GM12878 (cell line): ENCODE results near the gene CTXND1. TPM values are rescaled to one million over a fixed set of nuclear protein-coding genes. Genes with fewer than 3 reads are reported as not detected.

Experiments used
- ATAC-seq: fragments of 200-7000 bp; cut with Tn5 transposase; 3 replicates; pipeline ENCODE4 v1.9.1; 2020; ENCODE audit warnings: mild to moderate bottlenecking, moderate library complexity
- BruUV-seq: library from RNA; stranded (reverse); fragments of 400-500 nt; replicated peaks from 2 replicates; lab custom pipeline; 2021; lab: Mats Ljungman, UMichigan
- CTCF ChIA-PET: fragments of 300-600 bp; sonication (Branson Sonifier 250); formaldehyde crosslinking; extraction: SDS; loops from one replicate; lab custom pipeline; 2021; ENCODE audit warnings: inconsistent platforms; lab: Yijun Ruan, JAX
- POLR2A ChIA-PET: fragments of 350-600 bp; formaldehyde crosslinking; extraction: SDS; loops from one replicate; lab custom pipeline; 2021; ENCODE audit warnings: inconsistent platforms; lab: Charles Lee
- RAD21 ChIA-PET: fragments of 300-600 bp; sonication (Branson Sonifier 250); formaldehyde crosslinking; loops from one replicate; lab custom pipeline; 2023; ENCODE audit warnings: antibody characterized with exemption; ENCODE audit not compliant: unreplicated experiment; lab: Charles Lee
- SMC1A ChIA-PET: fragments of 300-600 bp; sonication (Branson Sonifier 250); formaldehyde crosslinking; loops from one replicate; lab custom pipeline; 2023; ENCODE audit not compliant: unreplicated experiment, uncharacterized antibody; lab: Charles Lee
- DNase-seq: peaks from one replicate; pipeline ENCODE4 v3.0.0-alpha.2; 2011; ENCODE audit warnings: low read depth, low spot score
- FAIRE-seq: peaks from 3 replicates; lab custom pipeline; 2011; peaks lifted over from hg19 to GRCh38; lab: Jason Lieb, UNC
- H2AFZ ChIP-seq: 2 replicates; pipeline ENCODE4 v1.6.0; 2011; ENCODE audit warnings: low read depth, low read length, control low read depth; ENCODE audit not compliant: control insufficient read depth
- H3K27ac ChIP-seq: 2 replicates; pipeline ENCODE4 v1.5.1; 2011; ENCODE audit warnings: control low read depth; ENCODE audit not compliant: control insufficient read depth, insufficient read depth
- H3K27me3 ChIP-seq, 2 experiments: replicated peaks in 1 of 2; 2 replicates each; pipeline versions ENCODE4 v1.6.0 to v1.6.1; 2011; ENCODE audit warnings: low read length in 1 of 2; ENCODE audit not compliant: control insufficient read depth in 2 of 2, insufficient read depth in 2 of 2
- H3K36me3 ChIP-seq, 2 experiments: 2 replicates each; pipeline ENCODE4 v1.5.1; 2011; ENCODE audit warnings: low read length in 1 of 2; ENCODE audit not compliant: control insufficient read depth in 2 of 2, insufficient read depth in 2 of 2
- H3K4me1 ChIP-seq: 2 replicates; pipeline ENCODE4 v1.6.1; 2011; ENCODE audit warnings: mild to moderate bottlenecking, low read length, moderate library complexity, mixed read lengths; ENCODE audit not compliant: control insufficient read depth, insufficient read depth
- H3K4me2 ChIP-seq: 2 replicates; pipeline ENCODE4 v1.6.0; 2011; ENCODE audit warnings: control low read depth; ENCODE audit not compliant: control insufficient read depth, insufficient read depth
- H3K4me3 ChIP-seq: fragments of 200-600 bp; sonication (generic); 2 replicates; pipeline ENCODE4 v1.5.1; 2016
- H3K79me2 ChIP-seq: 2 replicates; pipeline ENCODE4 v1.6.0; 2011; ENCODE audit warnings: low read length; ENCODE audit not compliant: control insufficient read depth, insufficient read depth
- H3K9ac ChIP-seq: 2 replicates; pipeline ENCODE4 v1.8.0; 2011; ENCODE audit warnings: low read length, control low read depth, mixed read lengths; ENCODE audit not compliant: control insufficient read depth, insufficient read depth
- H3K9me3 ChIP-seq: replicated peaks from 3 replicates; pipeline ENCODE4 v1.5.1; 2011; ENCODE audit warnings: mild to moderate bottlenecking, low read length; ENCODE audit not compliant: control insufficient read depth, insufficient read depth
- H4K20me1 ChIP-seq: 2 replicates; pipeline ENCODE4 v1.6.0; 2011; ENCODE audit not compliant: control insufficient read depth, insufficient read depth
- ASH2L ChIP-seq: fragments of 300-600, 200-600 bp; sonication (generic); IDR thresholded peaks from 2 replicates; pipeline ENCODE4 v1.6.1; 2017; ENCODE audit warnings: low read depth, mild to moderate bottlenecking, borderline replicate concordance
- BACH1 ChIP-seq: fragments of 450-650 bp; IDR thresholded peaks from 2 replicates; pipeline ENCODE4 v1.6.1; 2017; ENCODE audit warnings: mild to moderate bottlenecking, borderline replicate concordance
- CREM ChIP-seq: IDR thresholded peaks from 2 replicates; pipeline ENCODE4 v1.6.1; 2014; ENCODE audit warnings: antibody characterized with exemption, low read depth
- IRF4 ChIP-seq: IDR thresholded peaks from 2 replicates; pipeline ENCODE4 v1.6.1; 2011; ENCODE audit warnings: low read depth, low read length
- MTA2 ChIP-seq: fragments of 450-650 bp; IDR thresholded peaks from 2 replicates; pipeline ENCODE4 v1.6.1; 2016; ENCODE audit warnings: low read depth, mild to moderate bottlenecking, moderate library complexity
- PAX8 ChIP-seq: fragments of 450-650 bp; IDR thresholded peaks from 2 replicates; pipeline ENCODE4 v1.6.1; 2017; ENCODE audit warnings: mild to moderate bottlenecking, moderate library complexity
- PML ChIP-seq: IDR thresholded peaks from 2 replicates; pipeline ENCODE4 v1.6.1; 2012; ENCODE audit warnings: low read length, inconsistent platforms
- SMAD5 ChIP-seq: IDR thresholded peaks from 2 replicates; pipeline ENCODE4 v1.6.1; 2016; ENCODE audit warnings: antibody characterized with exemption, low read depth
- SMC3 ChIP-seq: IDR thresholded peaks from 2 replicates; pipeline ENCODE4 v1.6.1; 2011; ENCODE audit warnings: low read length, improper control_type of control experiment, borderline replicate concordance
- SRF ChIP-seq, 2 experiments: IDR thresholded peaks; 2 replicates each; pipeline ENCODE4 v1.6.1; 2011; ENCODE audit warnings: low read depth in 2 of 2, low read length in 2 of 2, mild to moderate bottlenecking in 1 of 2, moderate library complexity in 1 of 2
- STAT1 ChIP-seq: fragments of 450-650 bp; conservative IDR thresholded peaks from 2 replicates; pipeline ENCODE4 v1.6.1; 2014; ENCODE audit warnings: antibody characterized with exemption, mild to moderate bottlenecking
- TAF1 ChIP-seq: IDR thresholded peaks from 2 replicates; pipeline ENCODE4 v1.6.1; 2011; ENCODE audit warnings: mild to moderate bottlenecking, low read depth, low read length, borderline replicate concordance
- USF1 ChIP-seq: IDR thresholded peaks from 2 replicates; pipeline ENCODE4 v1.6.1; 2011; ENCODE audit warnings: borderline replicate concordance, low read depth, mild to moderate bottlenecking, moderate library complexity, mixed read lengths, low read length; ENCODE audit not compliant: insufficient read depth; ENCODE audit errors: extremely low read length
- ZNF24 ChIP-seq: fragments of 450-650 bp; IDR thresholded peaks from 2 replicates; pipeline ENCODE4 v1.6.1; 2017; ENCODE audit warnings: antibody characterized with exemption, mild to moderate bottlenecking
- ZSCAN29 ChIP-seq: fragments of 450-650 bp; IDR thresholded peaks from 2 replicates; pipeline ENCODE4 v1.6.1; 2017; ENCODE audit warnings: mild to moderate bottlenecking, moderate library complexity
- WGBS: methylation state at CpG from one replicate; pipeline ENCODE4 v1.1.6; 2016; ENCODE audit warnings: low lambda C conversion rate; ENCODE audit not compliant: insufficient replicate concordance, insufficient coverage; ENCODE audit errors: missing lambda C conversion rate; 5-methylcytosine and 5-hydroxymethylcytosine counted together
- in situ Hi-C: fragments of 300-500 bp; cut with MboI; formaldehyde crosslinking; loops from 9 replicates; pipeline ENCODE4 v1.14.3; 2018; ENCODE audit warnings: mixed read lengths
- intact Hi-C: fragments of 100-400 bp; cut with micrococcal nuclease; formaldehyde crosslinking; loops from one replicate; pipeline ENCODE4 v1.14.2; 2022; ENCODE audit not compliant: unreplicated experiment
- polyA plus RNA-seq, 11 experiments: library from polyadenylated mRNA; depleted of rRNA in 4 of 11; unstranded in 6 of 11; stranded (reverse) in 5 of 11; fragments of >200 nt; fragmentation: Nextera tagmentation in 4 of 11; fragmentation: Illumina TruSeq in 1 of 11; extraction: Ambion mirVana in 4 of 11; extraction: Trizol in 1 of 11; gene quantifications; 1 replicate in 1 of 11; 2 replicates in 10 of 11; pipeline versions ENCODE4 v1.2.1 to v1.2.3, GENCODE V29; 2011 to 2016; ENCODE audit warnings: inconsistent platforms in 2 of 11, missing spikeins in 2 of 11, low read depth in 1 of 11
- total RNA-seq, 4 experiments: library from RNA; depleted of rRNA in 3 of 4; stranded (reverse); fragments of >200 nt in 3 of 4; fragmentation: Illumina TruSeq in 1 of 4; extraction: Trizol in 1 of 4; gene quantifications; 2 replicates each; pipeline versions ENCODE4 v1.2.1 to v1.2.3, GENCODE V29; 2013 to 2021

The CTXND1 gene
- total and polyA plus RNA-seq, 10 of the 15 experiments (the other 5 are each of a cell fraction or from before 2014, with no cell fraction given): under 0.01 to 0.03 (median 0.02) TPM; not detected in 7

GRCh38 chr15:80170596-80170995 lies 81.4 kb downstream of the CTXND1 start:
- SMC1A ChIA-PET: no interaction called here
- WGBS: 68% methylated on average over 2 of the region's 2 CpGs

GRCh38 chr15:80169768-80170357 lies 82.2 kb downstream of the CTXND1 start:
- no peak overlapping the region for H3K27ac ChIP-seq
- FAIRE-seq (no peak), DNase-seq (no peak), ATAC-seq (no peak)
- H3K4me3 ChIP-seq: no peak overlapping the region
- H2AFZ ChIP-seq: no peak overlapping the region
- H3K9me3 ChIP-seq: no peaks in the 10 kb centered on the region
- CTCF ChIA-PET: interaction anchor here (1.3 kb wide), 1 partner anchor 13 kb away, joined by 3 read pairs; no protein-coding TSS in a partner anchor
- intact Hi-C loops (loop anchor here (5.0 to 10.0 kb wide), 4 partner anchors 108 to 395 kb away; partner anchors contain the start of gene MTHFS), in situ Hi-C loops (loop anchor here (10.0 kb wide), 2 partner anchors 395 to 785 kb away; no protein-coding TSS in a partner anchor)
- RAD21 ChIA-PET: interaction anchor here (1.1 kb wide), 1 partner anchor 109 kb away, joined by 3 read pairs; no protein-coding TSS in a partner anchor
- H3K79me2 ChIP-seq: no peaks in the 10 kb centered on the region
- BruUV-seq: no TSS peak
- SMC1A ChIA-PET: no interaction called here
- 89% methylated on average over 12 of the region's 12 CpGs for whole genome bisulfite sequencing
- POLR2A ChIA-PET: no interaction called here
- H4K20me1 ChIP-seq: no peaks in the 10 kb centered on the region
- H3K4me2 ChIP-seq: no peak overlapping the region
- H3K36me3 ChIP-seq: peaks cover 0 to 4% of the 10 kb centered on the region in 2 experiments; a peak in 1 of 4 replicates
- no peaks in the 10 kb centered on the region for H3K27me3 ChIP-seq
- H3K4me1 ChIP-seq: no peaks in the 10 kb centered on the region; the same call in 1 of the 2 replicates
- H3K9ac ChIP-seq: no peak overlapping the region
- TF ChIP-seq SRF (IDR thresholded peaks at IDR 0.05; ENCODE audit: low read depth in 2 of 2, low read length in 2 of 2) (no peak), CREM (no peak), SMAD5 (no peak), MTA2 (no peak), ASH2L (no peak), IRF4 (no peak), PML (no peak), USF1 (no peak), ZSCAN29 (no peak), STAT1 (no peak), PAX8 (no peak), SMC3 (no peak), BACH1 (no peak)

More at GRCh38 chr15:80170596-80170995, 81.4 kb downstream of the CTXND1 start:
- ChIA-PET RAD21 (interaction anchor here (1.1 kb wide), 1 partner anchor 110 kb away, joined by 3 read pairs; no protein-coding TSS in a partner anchor), CTCF (no interaction called here), POLR2A (no interaction called here)
- Histone ChIP-seq H2AFZ (no peak overlapping the region), H3K36me3 (peaks cover 0 to 4% of the 10 kb centered on the region in 2 experiments; a peak in 1 of 4 replicates), H4K20me1 (no peaks in the 10 kb centered on the region), H3K4me2 (no peak overlapping the region), H3K4me1 (no peaks in the 10 kb centered on the region; the same call in 1 of the 2 replicates), H3K27me3 (no peaks in the 10 kb centered on the region), H3K27ac (no peak overlapping the region), H3K79me2 (no peaks in the 10 kb centered on the region), H3K9me3 (no peaks in the 10 kb centered on the region), H3K4me3 (no peak overlapping the region), H3K9ac (no peak overlapping the region)
- in situ Hi-C loops: loop anchor here (10.0 kb wide), 2 partner anchors 396 to 786 kb away; no protein-coding TSS in a partner anchor
- BruUV-seq: no TSS peak
- DNase-seq: no peak
- no peak for TF ChIP-seq TAF1
- no peak for TF ChIP-seq ZNF24
- no peak for FAIRE-seq
- ATAC-seq: no peak
- intact Hi-C loops: loop anchor here (5.0 to 10.0 kb wide), 4 partner anchors 108 to 396 kb away; partner anchors contain the start of gene MTHFS
